COLO668 (cell line): ENCODE measurements around the gene NUDT4B.
"Not testable (repeated sequence)": the region's sequence is repeated elsewhere in the genome, so short reads cannot be mapped to it uniquely, and the experiment has no call there.

Experiments
- DNase-seq: peaks from one replicate; lab custom pipeline; 2025; ENCODE audit not compliant: unreplicated experiment; lab: John Stamatoyannopoulos, UW

The NUDT4B gene

DNA sequence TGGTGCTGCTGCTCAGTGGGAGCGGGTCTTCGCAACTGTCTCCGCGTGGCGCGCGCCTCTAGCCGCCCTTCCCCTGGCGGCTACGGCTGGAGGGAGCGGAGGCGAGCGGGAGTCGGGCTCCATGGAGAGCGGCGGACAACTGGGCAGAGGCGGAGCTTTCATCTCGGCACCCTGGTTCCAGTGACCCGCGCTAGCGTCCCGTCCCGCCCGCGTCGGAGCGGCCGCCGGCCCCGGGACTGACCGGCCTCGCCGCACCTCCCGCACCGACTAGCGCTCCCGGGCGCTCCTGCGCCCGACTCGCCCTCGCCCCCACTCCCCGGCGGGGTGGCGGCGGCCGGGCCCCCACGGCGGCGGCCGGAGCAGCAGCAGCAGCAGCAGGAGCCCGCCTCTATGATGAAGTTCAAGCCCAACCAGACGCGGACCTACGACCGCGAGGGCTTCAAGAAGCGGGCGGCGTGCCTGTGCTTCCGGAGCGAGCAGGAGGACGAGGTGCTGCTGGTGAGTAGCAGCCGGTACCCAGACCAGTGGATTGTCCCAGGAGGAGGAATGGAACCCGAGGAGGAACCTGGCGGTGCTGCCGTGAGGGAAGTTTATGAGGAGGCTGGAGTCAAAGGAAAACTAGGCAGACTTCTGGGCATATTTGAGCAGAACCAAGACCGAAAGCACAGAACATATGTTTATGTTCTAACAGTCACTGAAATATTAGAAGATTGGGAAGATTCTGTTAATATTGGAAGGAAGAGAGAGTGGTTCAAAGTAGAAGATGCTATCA is at the start of gene NUDT4B:
Gene NUDT4B (plus strand): TSS at position 212 of the 772 bp plus-strand sequence. CDS start 179 bp downstream, at position 391.
- not testable (repeated sequence) for DNase-seq

DNA sequence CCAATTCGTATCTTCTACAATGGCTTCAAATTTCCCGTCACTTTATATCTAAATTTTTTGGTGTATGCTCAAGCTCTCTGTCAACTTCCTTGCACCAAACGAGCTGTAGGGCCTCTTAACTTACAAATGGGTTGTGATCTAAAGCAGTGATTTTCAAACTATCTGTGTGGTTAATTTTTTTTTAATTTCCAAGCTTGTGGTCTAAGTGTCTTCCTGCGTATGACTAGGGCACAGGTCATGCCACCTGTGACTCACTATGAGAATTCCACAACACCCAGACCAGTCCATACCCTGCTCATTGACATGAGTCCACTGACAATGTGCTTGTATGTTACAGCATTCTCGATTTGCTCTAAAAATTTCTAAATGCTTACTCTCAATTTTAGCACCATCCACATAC is 49.2 kb upstream of the NUDT4B start:
- DNase-seq: not testable (repeated sequence)

GRCh38 chr1:148702242-148702641 is 46.3 kb upstream of the NUDT4B start:
- not testable (repeated sequence) for DNase-seq

DNA sequence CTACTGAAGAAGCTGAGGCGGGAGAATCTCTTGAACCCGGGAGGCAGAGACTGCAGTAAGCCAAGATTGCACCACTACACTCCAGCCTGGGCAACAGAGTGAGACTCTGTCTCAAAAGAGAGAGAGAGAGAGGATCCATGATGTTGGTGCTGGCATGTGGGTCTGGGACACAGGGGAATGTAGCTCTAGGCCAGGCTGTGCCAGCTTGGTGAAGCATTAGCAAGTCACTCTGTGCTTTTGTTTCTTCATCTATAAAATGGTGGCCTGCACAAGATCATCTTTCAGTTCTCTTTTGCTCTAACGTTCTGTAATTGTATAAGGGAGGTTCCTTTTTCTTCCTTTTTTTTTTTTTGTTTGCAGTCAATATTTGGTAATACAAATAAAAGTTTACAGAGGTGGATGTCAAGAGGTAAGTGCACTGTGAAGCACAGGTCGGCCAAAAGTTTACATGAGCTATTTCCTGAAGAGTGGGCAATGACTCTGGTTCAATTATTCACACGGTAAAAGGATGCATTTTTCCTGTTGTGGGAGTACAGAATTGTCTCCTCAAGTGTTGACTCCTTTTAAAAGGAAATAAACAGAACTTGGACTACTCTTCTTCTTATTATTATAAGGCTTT is 44.5 kb upstream of the NUDT4B start:
- DNase-seq: not testable (repeated sequence)

GRCh38 chr1:148705316-148705948 is 43.1 kb upstream of the NUDT4B start:
- not testable (repeated sequence) for DNase-seq

DNA sequence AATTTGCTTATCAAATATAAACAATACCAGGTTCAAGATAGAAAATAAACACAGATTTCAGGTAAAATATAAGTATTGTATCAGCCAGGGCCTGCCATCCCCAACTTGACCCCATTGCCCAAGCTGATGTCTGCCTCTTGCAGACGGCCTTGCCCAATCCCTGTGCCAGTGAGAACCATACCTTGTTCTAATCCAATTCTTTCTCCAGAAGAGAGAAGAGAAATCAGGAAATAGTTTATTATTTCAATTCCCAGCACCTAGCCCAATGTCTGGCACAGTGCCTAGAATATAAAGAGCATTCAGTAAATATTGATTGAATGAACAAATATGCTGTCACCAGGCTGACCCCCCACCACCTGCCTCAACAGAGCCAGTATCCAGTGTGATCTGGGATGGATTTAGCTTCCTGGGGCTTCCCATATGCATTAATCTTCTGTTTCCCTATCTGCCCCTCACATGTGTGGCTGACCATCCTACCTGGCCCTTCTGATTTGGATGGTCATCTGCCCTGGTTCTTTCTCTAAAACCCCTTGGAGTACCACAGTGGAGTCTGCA is 39.7 kb upstream of the NUDT4B start:
- not testable (repeated sequence) for DNase-seq

- DNase-seq: not testable (repeated sequence)
Observed at GRCh38 chr1:148710772-148711523, 37.6 kb upstream of the NUDT4B start.

GRCh38 chr1:148712353-148712752 is 36.2 kb upstream of the NUDT4B start:
- DNase-seq: not testable (repeated sequence)

- not testable (repeated sequence) for DNase-seq
Observed at GRCh38 chr1:148715518-148715917, 33.1 kb upstream of the NUDT4B start.

DNA sequence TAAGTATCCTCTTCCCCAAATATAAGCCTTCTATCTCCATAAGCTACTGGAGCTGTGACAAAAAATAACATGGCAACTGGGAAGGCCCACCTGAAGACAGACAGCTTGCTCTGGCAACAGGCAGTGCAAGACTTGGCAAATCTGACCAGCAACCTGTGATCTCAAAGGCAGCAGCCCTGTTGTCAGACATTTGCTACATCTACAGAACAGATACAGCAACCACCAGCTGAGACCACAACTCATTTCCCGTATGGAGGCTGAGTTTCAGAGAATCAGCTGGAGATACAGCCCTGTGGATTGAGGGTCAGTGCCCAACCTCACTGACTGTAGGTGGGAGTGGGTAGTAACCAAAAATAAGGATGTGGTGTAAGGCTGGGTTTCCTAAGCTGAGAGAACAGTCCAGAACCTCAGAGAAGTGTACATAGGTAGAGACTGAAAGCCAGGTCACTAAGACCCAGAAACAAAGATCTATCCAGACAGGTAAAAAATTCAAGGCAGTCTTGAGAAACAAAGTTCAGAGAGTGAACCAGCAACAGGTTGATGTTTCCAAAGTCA is 31.5 kb upstream of the NUDT4B start:
- DNase-seq: not testable (repeated sequence)

- DNase-seq: not testable (repeated sequence)
Observed at GRCh38 chr1:148720918-148721317, 27.7 kb upstream of the NUDT4B start.

- DNase-seq: not testable (repeated sequence)
Observed at GRCh38 chr1:148722758-148723157, 25.8 kb upstream of the NUDT4B start.

DNA sequence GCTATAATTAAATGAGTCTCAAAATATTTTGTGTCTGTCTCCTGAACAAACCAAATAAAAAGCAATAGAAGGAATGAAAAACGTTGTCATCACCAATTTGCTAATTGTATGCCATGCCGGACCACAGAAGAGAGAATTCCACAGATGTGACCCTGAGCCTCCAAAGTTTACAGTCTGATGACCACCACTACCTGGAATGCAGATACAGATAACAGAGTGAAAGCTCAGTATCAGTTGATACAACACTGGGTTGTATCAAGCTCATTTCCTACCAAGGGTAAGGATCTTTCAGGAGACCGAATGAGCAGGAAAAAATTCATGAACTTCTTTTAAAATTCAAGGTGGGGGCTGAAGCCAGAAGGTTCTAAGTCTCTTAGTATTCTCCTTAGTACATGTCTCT is 25.1 kb upstream of the NUDT4B start:
- DNase-seq: not testable (repeated sequence)

- not testable (repeated sequence) for DNase-seq
Observed at GRCh38 chr1:148724872-148725271, 23.7 kb upstream of the NUDT4B start.

- not testable (repeated sequence) for DNase-seq
Observed at GRCh38 chr1:148727862-148728261, 20.7 kb upstream of the NUDT4B start.

DNA sequence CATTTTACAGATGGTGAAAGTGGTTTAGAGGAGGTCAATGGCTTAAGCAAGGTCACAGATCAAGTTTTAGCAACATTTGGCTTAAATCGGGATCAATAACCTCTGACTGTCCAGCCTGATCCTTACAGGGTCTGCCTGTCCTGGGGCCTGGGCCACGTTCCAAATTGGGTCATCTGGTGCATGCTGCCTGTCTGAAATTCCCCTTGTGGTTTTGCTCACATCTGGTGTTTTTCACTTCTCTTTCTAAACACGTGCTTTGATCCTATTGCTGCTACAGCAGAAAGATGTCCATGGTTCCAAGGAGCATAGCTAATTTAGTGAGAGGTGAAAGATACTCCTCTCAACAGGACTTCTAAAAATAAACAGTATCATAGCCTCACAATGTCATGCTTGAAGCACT is 19.4 kb upstream of the NUDT4B start:
- DNase-seq: not testable (repeated sequence)

DNA sequence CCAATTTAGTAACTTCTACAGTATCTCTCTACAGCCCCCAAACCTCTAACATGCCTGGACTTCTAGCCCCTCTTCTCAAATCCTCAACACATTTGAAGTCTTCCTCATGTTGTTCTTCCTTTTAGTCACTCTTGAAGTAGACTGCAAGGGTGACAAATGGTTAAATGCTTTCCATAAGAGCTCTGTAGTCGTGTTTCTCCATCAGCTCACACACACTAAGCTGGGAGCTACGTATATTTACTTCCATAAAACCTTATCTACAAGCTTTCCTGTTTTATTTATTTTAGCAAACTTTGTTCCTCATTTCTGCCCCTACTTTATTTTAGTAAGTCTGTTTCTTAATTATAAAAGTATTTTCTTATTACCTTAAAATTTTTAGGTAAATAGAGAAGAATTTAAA is 19.0 kb upstream of the NUDT4B start:
- DNase-seq: not testable (repeated sequence)

GRCh38 chr1:148732277-148732676 is 16.3 kb upstream of the NUDT4B start:
- DNase-seq: not testable (repeated sequence)

- not testable (repeated sequence) for DNase-seq
Observed at GRCh38 chr1:148733585-148734310, 14.8 kb upstream of the NUDT4B start.

DNA sequence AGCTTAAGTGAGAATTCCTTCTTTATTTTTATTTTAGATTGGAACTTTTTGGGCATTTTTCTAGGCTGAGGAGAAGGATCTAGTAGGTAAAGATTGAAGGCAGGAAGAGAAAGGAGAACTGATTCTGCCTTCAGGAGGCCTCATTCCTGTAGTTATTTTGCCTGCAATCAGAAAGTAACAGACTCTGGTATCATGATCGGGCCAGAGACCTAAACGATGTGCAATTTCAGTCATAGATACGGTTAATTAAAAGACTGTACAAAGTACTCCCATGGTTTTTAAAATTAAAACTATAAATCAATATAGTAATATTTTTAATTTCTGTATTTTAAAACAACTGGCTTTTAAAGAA is 14.3 kb upstream of the NUDT4B start:
- DNase-seq: not testable (repeated sequence)
